Ammon's horn (tissue), 1 donor: ENCODE data around the gene TIAM2.
"Not testable (repeated sequence)": the region's sequence is repeated elsewhere in the genome, so short reads cannot be mapped to it uniquely, and the experiment has no call there.

Experiments
- DNase-seq: peaks from one replicate; pipeline ENCODE4 v3.0.0-alpha.2; 2016; ENCODE audit warnings: low spot score

Gene TIAM2

GRCh38 chr6:155200012-155200411 is 204.9 kb downstream of the TIAM2 start:
- DNase-seq: no peak

GRCh38 chr6:155201461-155202226 is 206.5 kb downstream of the TIAM2 start:
- DNase-seq: no peak

- DNase-seq: no peak
Observed at GRCh38 chr6:155207223-155207622, 212.1 kb downstream of the TIAM2 start.

- no peak for DNase-seq
Observed at GRCh38 chr6:155212106-155212505, 217.0 kb downstream of the TIAM2 start.

GRCh38 chr6:155212616-155213380 is 217.7 kb downstream of the TIAM2 start:
- no peak for DNase-seq

- DNase-seq: no peak
Observed at GRCh38 chr6:155213611-155214372, 218.7 kb downstream of the TIAM2 start.

GRCh38 chr6:155215906-155216305 is 220.8 kb downstream of the TIAM2 start:
- DNase-seq: no peak

GRCh38 chr6:155216312-155217046 is 221.4 kb downstream of the TIAM2 start:
- DNase-seq: peak; percentile 57

GRCh38 chr6:155218711-155219110 is 223.6 kb downstream of the TIAM2 start:
- not testable (repeated sequence) for DNase-seq

GRCh38 chr6:155219299-155219698 is 224.2 kb downstream of the TIAM2 start:
- peak; percentile 19 for DNase-seq

GRCh38 chr6:155219858-155220301 is 224.8 kb downstream of the TIAM2 start:
- DNase-seq: peak; percentile 52

GRCh38 chr6:155221086-155221485 is 226.0 kb downstream of the TIAM2 start:
- no peak for DNase-seq

GRCh38 chr6:155222506-155222905 is 227.4 kb downstream of the TIAM2 start:
- DNase-seq: no peak

- DNase-seq: no peak
Observed at GRCh38 chr6:155223646-155224451, 228.7 kb downstream of the TIAM2 start.

- DNase-seq: no peak
Observed at GRCh38 chr6:155224618-155225017, 229.5 kb downstream of the TIAM2 start.

GRCh38 chr6:155227046-155227445 is 231.9 kb downstream of the TIAM2 start:
- no peak for DNase-seq

GRCh38 chr6:155228546-155229166 is 233.5 kb downstream of the TIAM2 start:
- no peak for DNase-seq

GRCh38 chr6:155230975-155231374 is 235.9 kb downstream of the TIAM2 start:
- not testable (repeated sequence) for DNase-seq

GRCh38 chr6:155232848-155233247 is 237.7 kb downstream of the TIAM2 start:
- DNase-seq: no peak

- DNase-seq: no peak
Observed at GRCh38 chr6:155234167-155234566, 239.1 kb downstream of the TIAM2 start.
